Measurements from ENCODE around the gene PIK3CA.

- TF ChIP-seq SIN3A (IDR thresholded peaks at IDR 0.05; ENCODE audit: borderline replicate concordance, insufficient read depth, low read length) (no peak), POLR2AphosphoS5 (IDR thresholded peaks at IDR 0.05; ENCODE audit: low read depth, low read length) (no peak), REST (IDR thresholded peaks at IDR 0.05; ENCODE audit: insufficient read depth in 1 of 2, low read depth in 2 of 2, low read length in 2 of 2) (no peak), TAF1 (IDR thresholded peaks at IDR 0.05; ENCODE audit: borderline replicate concordance, insufficient read depth, low read length) (no peak)
These were observed 52.6 kb downstream of the PIK3CA start for GRCh38 chr3:179200790-179201189.
